NCI-H2029 (cell line): Measurements from ENCODE around the gene FGR.

Experiments
- DNase-seq: peaks from one replicate; lab custom pipeline; 2025; lab: John Stamatoyannopoulos, UW

Gene FGR

GRCh38 chr1:27615346-27616192, 19.4 kb downstream of the FGR start:
- no peak for DNase-seq

GRCh38 chr1:27614625-27615344, 20.2 kb downstream of the FGR start:
- DNase-seq: no peak

GRCh38 chr1:27614043-27614624, 20.9 kb downstream of the FGR start:
- no peak for DNase-seq

GRCh38 chr1:27612718-27613117, 22.3 kb downstream of the FGR start:
- no peak for DNase-seq

GRCh38 chr1:27611450-27611849, 23.5 kb downstream of the FGR start:
- no peak for DNase-seq

GRCh38 chr1:27609618-27610240, 25.3 kb downstream of the FGR start:
- no peak for DNase-seq

- no peak for DNase-seq
Observed at GRCh38 chr1:27609210-27609555, 25.8 kb downstream of the FGR start.

- no peak for DNase-seq
Observed at GRCh38 chr1:27607239-27607804, 27.7 kb downstream of the FGR start.

GRCh38 chr1:27606708-27607238, 28.2 kb downstream of the FGR start:
- DNase-seq: no peak

- DNase-seq: no peak
Observed at GRCh38 chr1:27605796-27606707, 28.9 kb downstream of the FGR start.

GRCh38 chr1:27605300-27605766, 29.7 kb downstream of the FGR start:
- DNase-seq: no peak

- DNase-seq: no peak
Observed at GRCh38 chr1:27604579-27605299, 30.2 kb downstream of the FGR start.

GRCh38 chr1:27603681-27604578, 31.1 kb downstream of the FGR start, which contains the start of gene AHDC1:
TSS of gene AHDC1 (minus strand) at chr1:27604144. CDS start at chr1:27552115, 52,029 bp downstream.
- DNase-seq: peak; percentile 79

GRCh38 chr1:27603309-27603680, 31.7 kb downstream of the FGR start:
- DNase-seq: no peak

GRCh38 chr1:27602462-27603308, 32.3 kb downstream of the FGR start:
- DNase-seq: no peak

- DNase-seq: no peak
Observed at GRCh38 chr1:27601771-27602461, 33.1 kb downstream of the FGR start.

- no peak for DNase-seq
Observed at GRCh38 chr1:27601321-27601770, 33.6 kb downstream of the FGR start.
